ENCODE results near the gene ABCD2. TPM values are rescaled to one million over a fixed set of nuclear protein-coding genes. Genes with fewer than 3 reads are reported as not detected.

The ABCD2 gene
- total and polyA plus RNA-seq, 2 donors (not counting 3 experiments of a cell fraction or from before 2014, with no cell fraction given): not detected

DNA sequence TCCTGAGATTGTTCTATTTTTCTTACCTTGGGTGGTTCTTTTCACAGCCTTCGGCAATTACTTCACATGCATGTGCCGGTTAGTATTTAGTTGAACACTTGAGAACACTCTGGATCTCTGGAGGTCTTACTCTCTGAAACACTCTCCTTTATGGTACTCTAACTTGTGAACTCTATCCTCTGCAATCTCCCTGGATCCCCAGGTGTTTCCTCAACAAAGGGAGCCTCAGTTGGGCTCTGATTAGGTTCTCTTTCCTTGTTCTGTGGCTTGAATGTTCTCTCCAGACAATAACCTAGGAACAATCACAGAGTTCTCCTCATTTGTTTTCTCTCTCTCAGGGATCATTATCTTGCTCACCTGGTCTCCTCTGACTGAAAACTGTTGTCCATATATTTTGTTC, 40.5 kb upstream of the ABCD2 start:
- FAIRE-seq: no peak
- BruUV-seq (replicated peaks): no TSS peak

DNA sequence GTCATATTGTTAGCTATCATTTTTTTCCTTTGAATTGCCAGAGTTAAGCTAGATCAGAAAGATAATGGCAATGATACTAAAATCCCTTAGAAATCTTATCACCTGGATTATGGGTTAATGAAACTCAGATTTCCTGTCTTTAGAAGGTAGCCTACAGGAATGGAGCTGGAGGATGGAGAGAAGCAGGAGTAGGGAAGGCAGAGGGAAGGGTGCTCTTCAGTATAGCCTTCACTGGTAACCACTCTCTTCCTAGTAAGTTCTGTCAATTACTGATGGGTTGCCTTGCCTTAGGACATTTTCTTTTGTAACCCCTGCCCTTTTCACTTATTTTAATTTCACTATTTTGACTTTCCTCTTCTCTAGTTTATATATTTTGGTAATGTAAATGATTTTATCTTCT, 27.8 kb upstream of the ABCD2 start:
- H3K79me2 ChIP-seq (ENCODE audit: control insufficient read depth, insufficient read depth, low read length): no peaks in the 10 kb centered on the region
- H3K9me3 ChIP-seq (replicated peaks; ENCODE audit: control insufficient read depth, insufficient read depth, low read length): no peaks in the 10 kb centered on the region
- intact Hi-C loops (cut with micrococcal nuclease) (loop anchor here (10.0 kb wide), 1 partner anchor 143 kb away; no protein-coding TSS in a partner anchor), dilution Hi-C loops (cut with MboI; ENCODE audit: extremely low pct_ligation_motif_present, low sequenced_read_pairs) (no loop called here)
- DNase-seq (ENCODE audit: low read depth, low spot score): no peak
- H3K27ac ChIP-seq (ENCODE audit: insufficient read depth, low read depth, low read length): no peak overlapping the region
- POLR2A ChIA-PET: no interaction called here
- no peak overlapping the region for H3K4me2 ChIP-seq (ENCODE audit: insufficient read depth, low read length)
- TF ChIP-seq, protein P1, sequence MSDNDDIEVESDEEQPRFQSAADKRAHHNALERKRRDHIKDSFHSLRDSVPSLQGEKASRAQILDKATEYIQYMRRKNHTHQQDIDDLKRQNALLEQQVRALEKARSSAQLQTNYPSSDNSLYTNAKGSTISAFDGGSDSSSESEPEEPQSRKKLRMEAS (IDR thresholded peaks at IDR 0.05; ENCODE audit: insufficient read depth, insufficient read length): no peak
- TF ChIP-seq, protein P2, sequence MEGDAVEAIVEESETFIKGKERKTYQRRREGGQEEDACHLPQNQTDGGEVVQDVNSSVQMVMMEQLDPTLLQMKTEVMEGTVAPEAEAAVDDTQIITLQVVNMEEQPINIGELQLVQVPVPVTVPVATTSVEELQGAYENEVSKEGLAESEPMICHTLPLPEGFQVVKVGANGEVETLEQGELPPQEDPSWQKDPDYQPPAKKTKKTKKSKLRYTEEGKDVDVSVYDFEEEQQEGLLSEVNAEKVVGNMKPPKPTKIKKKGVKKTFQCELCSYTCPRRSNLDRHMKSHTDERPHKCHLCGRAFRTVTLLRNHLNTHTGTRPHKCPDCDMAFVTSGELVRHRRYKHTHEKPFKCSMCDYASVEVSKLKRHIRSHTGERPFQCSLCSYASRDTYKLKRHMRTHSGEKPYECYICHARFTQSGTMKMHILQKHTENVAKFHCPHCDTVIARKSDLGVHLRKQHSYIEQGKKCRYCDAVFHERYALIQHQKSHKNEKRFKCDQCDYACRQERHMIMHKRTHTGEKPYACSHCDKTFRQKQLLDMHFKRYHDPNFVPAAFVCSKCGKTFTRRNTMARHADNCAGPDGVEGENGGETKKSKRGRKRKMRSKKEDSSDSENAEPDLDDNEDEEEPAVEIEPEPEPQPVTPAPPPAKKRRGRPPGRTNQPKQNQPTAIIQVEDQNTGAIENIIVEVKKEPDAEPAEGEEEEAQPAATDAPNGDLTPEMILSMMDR (IDR thresholded peaks at IDR 0.05; ENCODE audit: extremely low read depth in 1 of 2, insufficient read depth in 1 of 2, low read depth in 1 of 2, low read length in 2 of 2): no peak
- TF ChIP-seq POLR2AphosphoS5 (IDR thresholded peaks at IDR 0.05; ENCODE audit: insufficient read depth, low read depth, low read length): no peak
- TF ChIP-seq FOS (IDR thresholded peaks at IDR 0.05; ENCODE audit: borderline replicate concordance, insufficient read depth, low read length): no peak
- TF ChIP-seq JUN (IDR thresholded peaks at IDR 0.05; ENCODE audit: borderline replicate concordance, insufficient read depth, insufficient read length, low read depth): no peak
- no peak for TF ChIP-seq POLR2A (IDR thresholded peaks at IDR 0.05; ENCODE audit: low read depth, low read length)
- TF ChIP-seq GATA2 (IDR thresholded peaks at IDR 0.05; ENCODE audit: insufficient read depth, insufficient read length, low read depth, low read length): no peak
- TF ChIP-seq EZH2 (IDR thresholded peaks at IDR 0.05; ENCODE audit: borderline replicate concordance, low read depth, low read length, severe bottlenecking): no peak
- TF ChIP-seq MYC (IDR thresholded peaks at IDR 0.05; ENCODE audit: low read depth, low read length): no peak
- H2AFZ ChIP-seq (ENCODE audit: low read depth, low read length): no peak overlapping the region
- H3K9me1 ChIP-seq (replicated peaks; ENCODE audit: control insufficient read depth, extremely low read depth, insufficient read depth, low read length): no peaks in the 10 kb centered on the region
- FAIRE-seq: no peak
- no peak overlapping the region for H3K4me3 ChIP-seq (replicated peaks in 1 of 3; ENCODE audit: insufficient read depth in 1 of 3, low read depth in 1 of 3, low read length in 3 of 3)
- no TSS peak for BruUV-seq (replicated peaks)
- H3K4me1 ChIP-seq (ENCODE audit: control insufficient read depth, extremely low read depth, insufficient read depth, low read length): no peaks in the 10 kb centered on the region
- CTCF ChIA-PET: interaction anchor here (1.1 kb wide), 1 partner anchor 9 kb away, joined by 3 read pairs; no protein-coding TSS in a partner anchor
- no peaks in the 10 kb centered on the region for H4K20me1 ChIP-seq (replicated peaks; ENCODE audit: control insufficient read depth, extremely low read depth, insufficient read depth, low read length)
- no peak overlapping the region for H3K9ac ChIP-seq (replicated peaks; ENCODE audit: extremely low read depth, insufficient read depth, low read length)
- H3K27me3 ChIP-seq (ENCODE audit: control insufficient read depth in 2 of 2, insufficient read depth in 2 of 2, low read length in 2 of 2): peaks cover 0 to 3% of the 10 kb centered on the region in 2 experiments
- H3K36me3 ChIP-seq (ENCODE audit: control insufficient read depth in 2 of 2, extremely low read depth in 1 of 2, insufficient read depth in 2 of 2, low read length in 2 of 2): no peaks in the 10 kb centered on the region

More for the DNA sequence above, 40.5 kb upstream of the ABCD2 start:
- no peaks in the 10 kb centered on the region for H3K4me1 ChIP-seq (ENCODE audit: control insufficient read depth, extremely low read depth, insufficient read depth, low read length)
- ChIA-PET CTCF (no interaction called here), POLR2A (no interaction called here)
- no peaks in the 10 kb centered on the region for H3K27me3 ChIP-seq (ENCODE audit: control insufficient read depth in 2 of 2, insufficient read depth in 2 of 2, low read length in 2 of 2)
- H3K4me3 ChIP-seq (replicated peaks in 1 of 3; ENCODE audit: insufficient read depth in 1 of 3, low read depth in 1 of 3, low read length in 3 of 3): no peak overlapping the region
- H4K20me1 ChIP-seq (replicated peaks; ENCODE audit: control insufficient read depth, extremely low read depth, insufficient read depth, low read length): no peaks in the 10 kb centered on the region
- no peaks in the 10 kb centered on the region for H3K9me1 ChIP-seq (replicated peaks; ENCODE audit: control insufficient read depth, extremely low read depth, insufficient read depth, low read length)
- no peak overlapping the region for H3K27ac ChIP-seq (ENCODE audit: insufficient read depth, low read depth, low read length)
- no peaks in the 10 kb centered on the region for H3K9me3 ChIP-seq (replicated peaks; ENCODE audit: control insufficient read depth, insufficient read depth, low read length)
- H3K36me3 ChIP-seq (ENCODE audit: control insufficient read depth in 2 of 2, extremely low read depth in 1 of 2, insufficient read depth in 2 of 2, low read length in 2 of 2): no peaks in the 10 kb centered on the region
- intact Hi-C loops (cut with micrococcal nuclease) (no loop called here), dilution Hi-C loops (cut with MboI; ENCODE audit: extremely low pct_ligation_motif_present, low sequenced_read_pairs) (no loop called here)
- no peak for TF ChIP-seq GATA2 (IDR thresholded peaks at IDR 0.05; ENCODE audit: insufficient read depth, insufficient read length, low read depth, low read length)
- TF ChIP-seq EZH2 (IDR thresholded peaks at IDR 0.05; ENCODE audit: borderline replicate concordance, low read depth, low read length, severe bottlenecking): no peak
- TF ChIP-seq MYC (IDR thresholded peaks at IDR 0.05; ENCODE audit: low read depth, low read length): no peak
- no peak for TF ChIP-seq FOS (IDR thresholded peaks at IDR 0.05; ENCODE audit: borderline replicate concordance, insufficient read depth, low read length)
- TF ChIP-seq, protein P1 (IDR thresholded peaks at IDR 0.05; ENCODE audit: insufficient read depth, insufficient read length): no peak
- TF ChIP-seq POLR2AphosphoS5 (IDR thresholded peaks at IDR 0.05; ENCODE audit: insufficient read depth, low read depth, low read length): no peak
- no peak for TF ChIP-seq JUN (IDR thresholded peaks at IDR 0.05; ENCODE audit: borderline replicate concordance, insufficient read depth, insufficient read length, low read depth)
- H3K4me2 ChIP-seq (ENCODE audit: insufficient read depth, low read length): no peak overlapping the region
- H3K79me2 ChIP-seq (ENCODE audit: control insufficient read depth, insufficient read depth, low read length): no peaks in the 10 kb centered on the region
- no peak overlapping the region for H2AFZ ChIP-seq (ENCODE audit: low read depth, low read length)
- no peak overlapping the region for H3K9ac ChIP-seq (replicated peaks; ENCODE audit: extremely low read depth, insufficient read depth, low read length)
- DNase-seq (ENCODE audit: low read depth, low spot score): no peak
